Measurements from ENCODE around the gene ZBTB17.

Gene ZBTB17

GRCh38 chr1:15969321-15969880, 6.5 kb downstream of the ZBTB17 start:
- no peak for TF ChIP-seq CTCF (IDR thresholded peaks at IDR 0.05)

- TF ChIP-seq CTCF (IDR thresholded peaks at IDR 0.05) = no peak
Observed at GRCh38 chr1:15968172-15968571, 7.7 kb downstream of the ZBTB17 start.

- TF ChIP-seq CTCF (IDR thresholded peaks at IDR 0.05) = no peak
Observed at GRCh38 chr1:15966956-15967344, 9.0 kb downstream of the ZBTB17 start.

DNA sequence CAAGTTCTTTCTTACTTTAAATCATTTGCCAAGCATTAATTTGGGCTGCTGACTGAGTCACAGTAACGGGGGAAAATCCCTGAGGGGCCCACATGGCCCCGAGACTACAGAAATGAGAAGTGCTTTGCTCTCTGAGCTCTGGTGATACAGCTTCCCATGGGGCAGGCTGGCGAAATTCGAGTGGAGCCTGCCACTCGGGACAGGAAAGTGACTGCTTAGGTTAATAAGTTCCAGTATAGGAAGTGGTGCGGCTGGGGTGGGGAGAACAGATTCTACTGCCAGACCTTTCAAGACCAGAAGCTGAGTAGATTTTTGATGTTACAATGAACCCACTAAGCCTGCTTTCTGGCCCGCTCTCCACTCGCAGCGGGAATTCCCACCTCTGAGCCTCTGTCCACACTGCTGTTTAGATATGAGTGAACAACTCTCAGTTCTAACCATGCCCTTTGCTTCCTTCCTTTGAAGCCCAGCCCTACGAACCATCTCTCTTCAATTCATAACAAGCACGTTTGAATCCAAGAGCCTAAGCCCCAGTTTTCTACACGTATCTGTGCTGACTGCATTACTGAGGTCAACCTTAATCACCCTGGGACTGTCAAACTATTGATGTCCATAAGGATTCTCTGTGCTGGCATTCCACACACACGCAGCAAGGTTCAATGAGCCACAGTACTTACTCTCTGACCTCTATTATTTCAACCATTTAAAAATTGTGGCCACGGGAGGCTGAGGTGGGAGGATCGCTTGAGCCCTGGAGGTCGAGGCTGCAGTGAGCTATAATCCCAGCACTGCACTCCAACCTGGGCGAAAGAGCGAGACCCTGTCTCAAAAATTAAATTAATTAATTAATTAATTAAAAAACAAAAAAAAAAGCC, 9.6 kb downstream of the ZBTB17 start:
- TF ChIP-seq CTCF (IDR thresholded peaks at IDR 0.05) = no peak

GRCh38 chr1:15965228-15965767, 10.6 kb downstream of the ZBTB17 start:
- no peak for TF ChIP-seq CTCF (IDR thresholded peaks at IDR 0.05)

DNA sequence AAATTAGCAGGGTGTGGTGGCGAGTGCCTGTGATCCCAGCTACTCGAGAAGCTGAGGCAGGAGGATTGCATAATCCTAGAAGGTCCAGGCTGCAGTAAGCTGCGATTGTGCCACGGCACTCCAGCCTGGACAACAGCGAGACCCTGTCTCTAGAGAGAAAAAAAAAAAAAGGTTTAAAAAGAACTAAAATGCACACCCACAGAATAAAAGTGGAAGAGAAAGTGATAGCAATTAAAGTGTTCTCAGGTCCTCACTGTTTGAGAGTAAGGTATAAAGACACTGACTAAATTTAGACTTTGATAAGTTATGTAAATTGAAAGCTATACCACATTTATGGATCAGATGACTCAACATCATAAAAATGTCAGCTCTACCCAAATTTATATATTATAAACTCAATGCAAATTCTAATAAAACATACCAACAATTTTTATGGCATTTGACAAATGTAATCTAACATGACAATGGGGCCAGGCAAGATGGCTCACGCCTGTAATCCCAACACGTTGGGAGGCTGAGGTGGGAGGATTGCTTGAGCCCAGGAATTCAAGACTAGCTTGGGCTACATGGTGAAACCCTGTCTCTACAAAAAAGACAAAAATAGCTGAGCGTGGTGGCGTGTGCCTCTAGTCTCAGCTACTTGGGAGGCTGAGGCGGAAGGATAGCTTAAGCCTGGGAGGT, 11.8 kb downstream of the ZBTB17 start:
- TF ChIP-seq CTCF (IDR thresholded peaks at IDR 0.05) = no peak

DNA sequence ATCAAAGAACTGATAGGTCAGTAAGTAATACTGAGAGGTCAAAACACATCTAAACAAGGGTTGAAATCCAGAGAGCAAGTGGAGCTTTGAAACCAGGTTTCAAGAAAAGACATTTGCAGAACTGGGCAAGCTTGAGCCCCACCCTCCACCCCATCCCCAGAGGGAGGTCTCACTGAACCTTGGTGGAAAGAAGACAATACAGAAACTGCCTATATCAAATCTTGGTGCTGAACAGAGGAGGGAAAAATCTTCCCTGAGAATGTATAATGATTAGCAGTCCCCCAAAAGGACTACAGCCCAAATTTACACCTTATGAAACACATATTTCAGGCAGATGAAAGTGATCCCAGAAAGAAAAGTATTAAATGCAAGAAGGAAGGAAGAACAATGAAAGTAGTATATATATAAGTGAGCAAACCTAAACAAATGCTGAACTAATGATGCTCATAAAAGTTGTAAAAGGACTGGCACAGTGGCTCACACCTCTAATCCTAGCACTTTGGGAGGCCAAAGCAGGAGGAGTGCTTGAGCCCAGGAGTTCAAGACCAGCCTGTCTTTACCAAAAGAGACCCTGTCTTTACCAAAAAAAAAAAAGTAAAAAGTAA, 12.4 kb downstream of the ZBTB17 start:
- TF ChIP-seq CTCF (IDR thresholded peaks at IDR 0.05) = no peak

All from LNCAP (cell line).